ENCODE results near the gene FBN3. TPM values are rescaled to one million over a fixed set of nuclear protein-coding genes. Genes with fewer than 3 reads are reported as not detected.

FBN3 gene
- total RNA-seq, 4 donors from 2014 or later, result 0.13 to 8.7 (median 2.5) TPM

GRCh38 chr19:8023371-8023770, 126.0 kb downstream of the FBN3 start:
- WGBS, 2 donors, result 85 to 86% methylated on average over 5 of the region's 5 CpGs

GRCh38 chr19:8022275-8022674, 127.1 kb downstream of the FBN3 start:
- Histone ChIP-seq H3K9me3 (no peaks in the 10 kb centered on the region), H3K36me3 (no peaks in the 10 kb centered on the region), H3K27me3 (no peaks in the 10 kb centered on the region), H3K27ac (no peak overlapping the region), H3K4me3 (replicated peaks in 1 of 3) (no peak overlapping the region), H3K4me1 (no peaks in the 10 kb centered on the region)
- no peak for DNase-seq
- intact Hi-C loops (cut with DNase I), result no loop called here
- no peak for TF ChIP-seq POLR2A (IDR thresholded peaks at IDR 0.05)
- no peak for TF ChIP-seq CTCF (IDR thresholded peaks at IDR 0.05)
- 60 to 79% methylated on average over 13 of the region's 13 CpGs for WGBS, 2 donors

More at GRCh38 chr19:8023371-8023770, 126.0 kb downstream of the FBN3 start:
- Histone ChIP-seq H3K36me3 (no peaks in the 10 kb centered on the region), H3K27ac (no peak overlapping the region), H3K27me3 (no peaks in the 10 kb centered on the region), H3K4me3 (replicated peaks in 1 of 3) (no peak overlapping the region), H3K9me3 (no peaks in the 10 kb centered on the region), H3K4me1 (no peaks in the 10 kb centered on the region)
- intact Hi-C loops (cut with DNase I), result no loop called here
- DNase-seq, result no peak
- TF ChIP-seq POLR2A (IDR thresholded peaks at IDR 0.05) (no peak), CTCF (IDR thresholded peaks at IDR 0.05) (no peak)

- no peaks in the 10 kb centered on the region for H3K27me3 ChIP-seq
- no peak overlapping the region for H3K27ac ChIP-seq
- TF ChIP-seq CTCF (IDR thresholded peaks at IDR 0.05), result no peak
- no peak for TF ChIP-seq POLR2A (IDR thresholded peaks at IDR 0.05)
- no peaks in the 10 kb centered on the region for H3K9me3 ChIP-seq
- no peaks in the 10 kb centered on the region for H3K4me1 ChIP-seq
- no peaks in the 10 kb centered on the region for H3K36me3 ChIP-seq
- WGBS, 2 donors, result 90 to 93% methylated on average over 8 of the region's 8 CpGs
- no peak for DNase-seq
- no peak overlapping the region for H3K4me3 ChIP-seq (replicated peaks in 1 of 3)
- intact Hi-C loops (cut with DNase I), result no loop called here
These were observed 128.0 kb downstream of the FBN3 start for GRCh38 chr19:8021374-8021773.

- Histone ChIP-seq H3K4me3 (replicated peaks in 1 of 3) (no peak overlapping the region), H3K27ac (no peak overlapping the region), H3K4me1 (no peaks in the 10 kb centered on the region), H3K9me3 (no peaks in the 10 kb centered on the region), H3K36me3 (no peaks in the 10 kb centered on the region), H3K27me3 (no peaks in the 10 kb centered on the region)
- intact Hi-C loops (cut with DNase I), result no loop called here
- 78 to 80% methylated on average over 9 of the region's 9 CpGs for WGBS, 2 donors
- no peak for DNase-seq
- TF ChIP-seq POLR2A (IDR thresholded peaks at IDR 0.05), result no peak
- TF ChIP-seq CTCF (IDR thresholded peaks at IDR 0.05), result no peak
These were observed 128.7 kb downstream of the FBN3 start for GRCh38 chr19:8020681-8021080.

GRCh38 chr19:8017808-8018207, 131.6 kb downstream of the FBN3 start:
- Histone ChIP-seq H3K36me3 (no peaks in the 10 kb centered on the region), H3K27me3 (no peaks in the 10 kb centered on the region), H3K4me1 (no peaks in the 10 kb centered on the region), H3K4me3 (replicated peaks in 1 of 3) (no peak overlapping the region), H3K27ac (no peak overlapping the region), H3K9me3 (no peaks in the 10 kb centered on the region)
- DNase-seq, result peak in 1 of 2 donors; percentile 5
- intact Hi-C loops (cut with DNase I), result no loop called here
- TF ChIP-seq POLR2A (IDR thresholded peaks at IDR 0.05), result no peak
- no peak for TF ChIP-seq CTCF (IDR thresholded peaks at IDR 0.05)
- WGBS, 2 donors, result 75 to 80% methylated on average over 14 of the region's 14 CpGs

Other genes with a start within 250 kb of the FBN3 start
- 10 to 100 TPM in 3 of 4 donors, 1 to 10 TPM in 1; 9.1 to 18.6 (median 14.9) TPM for gene MAP2K7, start 245.7 kb downstream of the FBN3 start, total RNA-seq
- gene TGFBR3L, start 234.8 kb downstream of the FBN3 start, total RNA-seq, result not detected
- gene SNAPC2, start 229.3 kb downstream of the FBN3 start, total RNA-seq, result 10 to 100 TPM in 2 of 4 donors, 1 to 10 TPM in 2; 9.3 to 14.0 (median 11.5) TPM
- gene CTXN1, start 223.5 kb downstream of the FBN3 start, total RNA-seq, result 1 to 10 TPM; 1.4 to 3.0 (median 2.0) TPM
- 10 to 100 TPM; 47.4 to 85.6 (median 56.6) TPM for gene TIMM44, start 205.9 kb downstream of the FBN3 start, total RNA-seq
- gene ELAVL1, start 144.0 kb downstream of the FBN3 start, total RNA-seq, result 10 to 100 TPM; 24.2 to 46.7 (median 42.4) TPM
- not detected for gene CCL25, start 96.8 kb downstream of the FBN3 start, total RNA-seq
- gene CERS4, start 59.8 kb upstream of the FBN3 start, total RNA-seq, result 100 to 1,000 TPM; 123 to 175 (median 144) TPM
- gene CD320, start 158.8 kb upstream of the FBN3 start, total RNA-seq, result 100 to 1,000 TPM in 1 of 4 donors, 10 to 100 TPM in 3; 20.8 to 114 (median 74.0) TPM
- 10 to 100 TPM in 2 of 4 donors, 1 to 10 TPM in 2; 3.8 to 39.7 (median 17.0) TPM for gene NDUFA7, start 171.8 kb upstream of the FBN3 start, total RNA-seq
- gene RPS28, start 171.9 kb upstream of the FBN3 start, total RNA-seq, result 100 to 1,000 TPM; 262 to 525 (median 420) TPM
- gene KANK3, start 193.7 kb upstream of the FBN3 start, total RNA-seq, result 10 to 100 TPM; 21.1 to 49.7 (median 30.5) TPM
- gene ANGPTL4, start 214.6 kb upstream of the FBN3 start, total RNA-seq, result 10 to 100 TPM; 19.9 to 99.8 (median 46.6) TPM
- 100 to 1,000 TPM in 2 of 4 donors, 10 to 100 TPM in 2; 91.2 to 137 (median 113) TPM for gene RAB11B, start 240.8 kb upstream of the FBN3 start, total RNA-seq